GM21786 (cell line): Measurements from ENCODE around the gene KDM8.
"Not testable (repeated sequence)": the region's sequence is repeated elsewhere in the genome, so short reads cannot be mapped to it uniquely, and the experiment has no call there.

Experiments used
- ATAC-seq: cut with Tn5 transposase; IDR thresholded peaks from one replicate; pipeline ENCODE4 v1.9.1; 2021; ENCODE audit not compliant: unreplicated experiment

The KDM8 gene

DNA sequence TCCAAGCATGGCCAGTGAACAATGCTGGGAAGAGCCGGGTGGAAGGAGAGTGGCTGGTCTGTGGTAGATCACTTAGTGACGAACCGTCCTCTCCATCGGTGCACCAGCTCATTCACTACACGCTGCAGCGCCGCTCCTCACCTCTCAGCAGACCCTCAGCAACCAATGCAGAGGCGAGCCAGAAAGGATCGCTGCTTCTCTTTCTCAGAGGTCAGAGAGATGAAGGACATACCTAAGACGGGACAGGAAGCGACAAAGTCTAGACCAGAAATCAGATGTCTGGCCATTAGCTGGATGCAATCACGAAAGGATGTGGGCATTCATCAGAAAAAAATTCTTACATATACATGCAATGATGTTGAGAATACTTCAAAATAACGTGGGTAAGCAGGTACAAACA lies 38.3 kb downstream of the KDM8 start:
- ATAC-seq: no peak

DNA sequence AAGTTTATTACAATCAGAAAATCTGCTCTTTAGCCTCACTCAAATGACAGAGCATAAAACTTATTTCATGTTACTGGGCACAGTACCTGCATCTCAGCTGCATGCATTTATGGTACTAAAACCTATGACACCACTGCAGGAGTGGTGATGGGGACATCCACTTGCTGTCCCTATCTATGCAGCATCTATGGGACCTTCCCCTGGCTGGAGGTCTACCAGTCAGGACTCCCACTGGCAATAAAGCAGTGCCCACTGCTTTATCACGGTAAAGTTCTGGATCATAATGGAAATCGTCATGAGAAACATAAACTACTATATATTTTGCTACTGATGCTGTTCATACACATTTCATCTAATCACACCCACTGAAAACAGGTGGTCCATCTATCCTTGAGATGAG lies 39.1 kb downstream of the KDM8 start:
- no peak for ATAC-seq

DNA sequence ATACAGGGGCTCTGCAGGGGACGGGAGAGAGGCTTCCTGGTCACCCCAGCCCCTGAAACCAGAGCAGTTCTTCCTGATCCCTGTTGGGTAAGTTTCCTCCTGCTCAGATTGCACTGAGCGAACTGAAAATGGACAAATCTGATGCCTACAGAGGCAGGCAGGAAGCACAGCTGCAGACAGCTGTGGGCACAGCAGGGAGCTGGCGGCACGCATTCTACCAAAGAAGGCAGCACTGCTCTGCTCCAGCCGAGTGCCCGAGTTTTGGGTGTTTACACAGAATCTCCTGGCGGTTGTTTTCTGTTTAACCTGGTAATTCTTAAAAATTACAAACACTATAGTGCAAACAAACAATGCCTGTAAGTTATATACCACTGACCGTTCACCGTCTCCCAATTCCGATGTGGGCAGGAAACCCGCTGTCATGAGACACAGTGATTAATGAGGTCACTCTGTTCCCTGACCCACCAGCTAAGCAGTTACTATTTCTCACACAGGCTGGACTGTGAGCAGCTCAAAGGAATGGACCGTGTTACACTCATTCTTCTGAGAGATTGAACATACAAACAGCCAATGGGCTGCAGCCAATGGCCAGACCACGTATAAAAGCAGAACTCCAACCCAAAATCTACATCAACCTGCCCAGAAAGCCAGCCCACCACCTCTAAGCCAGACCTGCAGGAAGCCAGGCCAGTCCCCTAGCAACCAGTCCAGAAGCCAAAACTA lies 39.7 kb downstream of the KDM8 start:
- ATAC-seq: peak; percentile 62

DNA sequence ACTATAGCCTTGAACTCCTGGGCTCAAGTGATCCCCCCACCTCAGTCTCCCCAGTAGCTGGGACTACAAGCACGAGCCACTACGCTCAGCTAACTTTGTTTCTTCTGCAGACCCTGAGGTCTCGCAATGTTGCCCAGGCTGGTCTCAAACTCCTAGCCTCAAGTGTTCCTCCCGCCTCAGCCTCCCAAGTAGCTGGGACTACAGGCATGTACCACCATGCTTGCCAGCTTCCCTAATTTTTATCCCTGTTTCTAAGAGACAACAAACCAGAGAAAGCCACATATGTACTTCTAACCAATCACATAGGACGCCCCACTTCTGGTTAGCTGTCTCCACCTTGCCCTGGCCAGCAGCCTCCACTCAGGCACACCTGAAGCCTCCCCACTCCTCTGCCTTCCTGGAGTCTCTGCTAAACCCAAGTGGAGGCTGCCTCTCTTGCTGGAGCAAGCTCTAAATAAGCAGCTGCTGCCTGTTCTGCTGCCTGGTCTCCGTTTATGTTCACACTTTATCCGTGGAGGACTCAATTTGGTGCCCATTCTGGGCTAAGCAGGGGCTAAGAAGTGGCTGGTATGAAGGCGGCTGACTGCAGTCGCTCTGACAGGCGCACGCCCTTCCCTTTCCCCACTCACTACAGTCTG lies 40.5 kb downstream of the KDM8 start:
- no peak for ATAC-seq

DNA sequence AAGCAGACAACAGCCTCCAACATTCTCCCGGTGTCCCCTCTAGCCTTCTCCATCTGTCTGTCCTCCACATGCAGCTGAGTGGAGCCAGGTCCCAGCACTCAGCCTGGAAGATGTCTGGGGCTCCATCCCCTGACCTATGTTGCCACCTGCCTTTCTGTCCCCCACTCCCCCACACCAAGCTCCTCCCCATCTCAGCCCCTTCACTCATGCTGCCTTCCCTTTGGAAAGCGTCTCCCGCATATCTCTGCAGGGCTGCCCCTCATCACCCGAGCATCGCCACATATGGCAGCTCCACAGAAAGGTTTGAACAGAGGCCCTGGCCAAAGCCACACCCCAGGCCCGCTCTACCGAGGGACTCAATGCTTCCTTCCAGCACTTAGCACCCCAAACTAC lies 41.0 kb downstream of the KDM8 start:
- ATAC-seq: no peak

DNA sequence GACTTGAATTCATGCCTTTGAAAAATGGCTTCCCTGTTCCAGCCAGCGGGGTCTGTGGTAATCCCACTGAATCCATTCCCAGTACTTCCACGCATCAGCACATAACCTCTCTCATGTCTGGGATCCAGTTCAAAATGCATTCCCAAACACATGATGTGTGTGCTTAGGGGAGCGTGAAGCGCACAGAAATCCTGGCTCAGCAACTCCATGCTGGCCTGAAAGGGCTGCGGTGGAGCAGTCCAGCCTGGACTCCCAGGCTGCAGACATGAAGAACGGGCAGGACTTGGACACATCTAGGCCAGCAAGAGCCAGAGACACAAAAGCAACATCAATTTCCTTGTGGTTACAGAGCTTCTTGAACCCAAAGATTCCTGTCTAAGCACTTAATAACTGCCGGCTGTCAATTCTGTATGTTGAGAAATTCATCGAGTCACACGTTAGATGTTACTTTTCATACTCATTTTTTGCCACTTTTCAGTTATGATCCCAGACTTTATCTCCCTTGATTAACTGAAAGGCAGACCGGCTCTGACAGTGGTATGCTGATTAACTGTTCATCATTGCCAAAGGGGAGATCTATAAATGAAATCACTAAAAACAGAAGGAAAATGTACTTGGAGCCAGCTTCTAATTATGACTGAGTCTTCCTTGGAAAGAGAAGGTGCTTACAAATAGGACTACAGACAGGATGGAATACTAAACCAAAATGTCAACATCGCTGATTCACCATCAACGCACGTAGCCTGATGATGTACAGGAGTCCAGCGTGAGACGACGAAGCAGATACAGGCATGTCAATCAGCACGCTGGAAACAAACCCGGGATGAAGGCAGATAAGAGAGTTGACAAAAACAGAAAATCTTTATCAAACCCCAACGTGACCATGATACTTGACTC lies 42.2 kb downstream of the KDM8 start:
- ATAC-seq: no peak

DNA sequence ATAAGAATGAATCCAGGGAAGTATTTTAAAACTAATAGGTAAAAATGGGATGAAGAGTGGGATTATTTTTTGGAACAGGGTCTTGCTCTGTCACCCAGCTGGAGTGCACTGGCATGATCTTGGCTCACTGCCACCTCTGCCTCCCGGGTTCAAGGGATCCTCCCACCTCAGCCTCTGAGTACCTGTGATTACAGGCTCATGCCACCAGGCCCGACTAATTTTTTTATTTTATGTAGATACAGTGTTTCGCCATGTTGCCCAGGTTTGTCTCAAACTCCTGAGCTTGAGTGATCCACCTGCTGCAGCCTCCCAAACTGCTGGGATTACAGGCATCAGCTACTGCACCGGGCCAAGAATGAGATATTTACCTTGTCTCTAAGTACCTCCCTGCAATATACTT lies 43.1 kb downstream of the KDM8 start:
- ATAC-seq: no peak

DNA sequence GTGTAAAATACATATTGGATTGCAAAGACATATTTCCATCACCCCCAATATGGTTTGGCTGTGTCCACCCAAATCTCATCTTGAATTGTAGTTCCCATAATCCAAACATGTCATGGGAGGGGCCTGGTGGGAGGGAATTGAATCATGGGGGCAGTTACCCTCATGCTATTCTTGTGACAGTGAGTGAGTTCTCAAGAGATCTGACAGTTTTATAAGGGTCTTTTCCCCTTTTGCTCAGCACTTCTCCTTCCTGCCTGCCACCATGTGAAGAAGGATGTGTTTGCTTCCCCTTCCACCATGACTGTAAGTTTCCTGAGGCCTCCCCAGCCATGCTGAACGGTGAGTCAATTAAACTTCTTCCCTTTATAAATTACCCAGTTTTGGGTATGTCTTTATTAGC lies 43.8 kb downstream of the KDM8 start:
- not testable (repeated sequence) for ATAC-seq

DNA sequence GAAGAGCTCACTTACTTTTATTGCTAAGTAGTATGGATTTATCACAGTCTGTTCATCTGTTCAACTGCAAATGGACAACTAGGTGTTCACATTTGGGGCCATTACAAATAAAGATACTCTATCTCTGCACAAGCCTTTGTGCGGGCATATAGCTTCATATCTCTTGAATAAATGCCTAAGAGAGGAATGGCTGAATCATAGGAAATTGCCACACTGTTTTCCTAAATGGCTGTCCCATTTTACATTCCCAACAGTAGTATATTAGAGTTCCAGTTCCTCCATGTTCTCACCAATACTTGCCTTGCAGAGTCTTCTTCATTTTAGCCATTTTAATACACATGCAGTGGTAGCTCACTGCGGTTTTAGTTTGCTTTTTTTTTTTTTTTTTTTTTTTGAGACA lies 44.7 kb downstream of the KDM8 start:
- ATAC-seq: no peak

DNA sequence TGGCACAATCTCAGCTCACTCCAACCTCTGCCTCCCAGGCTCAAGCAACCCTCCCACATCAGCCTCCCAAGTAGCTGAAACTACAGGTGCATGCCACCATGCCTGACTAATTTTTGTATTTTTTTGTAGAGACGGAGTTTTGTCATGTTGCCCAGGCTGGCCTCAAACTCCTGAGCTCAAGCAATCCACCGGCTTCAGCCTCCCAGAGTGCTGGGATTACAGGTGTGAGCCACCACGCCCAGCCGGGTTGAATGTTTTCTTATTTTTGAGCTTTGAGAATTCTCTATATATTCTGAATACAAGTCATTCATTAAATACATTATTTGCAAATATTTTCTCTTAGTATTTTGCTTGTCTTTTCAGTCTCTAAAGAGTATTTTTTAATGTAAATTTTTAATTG lies 45.6 kb downstream of the KDM8 start:
- ATAC-seq: not testable (repeated sequence)

DNA sequence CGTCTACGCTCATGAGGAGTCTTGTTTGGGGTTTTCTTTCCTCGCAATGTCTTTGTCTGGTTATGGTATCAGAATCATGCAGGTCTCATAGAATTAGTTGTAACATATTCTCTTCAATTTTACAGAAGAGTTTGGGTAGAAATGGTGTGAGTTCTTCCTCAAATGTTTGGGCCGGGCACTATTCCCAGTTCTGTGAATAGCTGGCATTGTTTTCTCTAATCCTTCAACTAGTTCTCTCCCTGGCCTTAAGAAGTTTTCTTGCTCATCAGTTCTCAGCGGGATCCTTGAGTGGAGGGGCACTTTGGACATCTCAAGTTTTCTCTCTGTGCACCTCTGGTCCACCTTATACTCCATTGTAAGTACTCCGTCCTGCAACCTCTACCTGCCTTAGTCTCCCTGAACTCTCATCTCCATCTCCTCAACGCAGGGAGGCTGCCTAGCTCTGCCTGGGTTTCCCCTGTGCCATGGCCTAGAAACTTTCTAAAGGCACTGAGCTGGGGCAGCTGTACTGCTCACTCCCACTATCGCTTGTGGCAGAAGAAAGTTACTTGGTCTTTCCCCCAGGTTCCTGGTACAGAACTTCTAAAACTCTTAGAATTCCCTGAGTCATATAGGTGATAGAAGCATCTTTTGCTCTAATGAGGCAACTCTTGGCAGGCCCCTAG lies 48.3 kb downstream of the KDM8 start:
- ATAC-seq: no peak

DNA sequence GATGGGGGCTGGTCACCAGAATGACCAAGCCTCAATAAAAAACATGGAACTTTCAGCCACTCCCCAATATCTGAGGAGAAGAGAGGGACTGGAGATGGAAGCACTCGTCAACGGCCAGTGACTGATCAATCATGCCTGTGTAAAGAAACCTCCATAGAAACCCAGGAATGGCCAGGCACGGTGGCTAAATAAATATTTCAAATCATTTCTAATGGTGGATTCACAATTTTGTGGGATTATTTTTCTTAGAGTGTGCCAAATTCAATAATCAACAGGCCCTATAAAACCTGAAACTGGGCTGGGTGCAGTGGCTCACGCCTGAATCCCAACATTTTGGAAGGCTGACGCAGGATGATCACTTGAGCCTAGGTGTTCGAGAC lies 48.9 kb downstream of the KDM8 start:
- ATAC-seq: no peak

DNA sequence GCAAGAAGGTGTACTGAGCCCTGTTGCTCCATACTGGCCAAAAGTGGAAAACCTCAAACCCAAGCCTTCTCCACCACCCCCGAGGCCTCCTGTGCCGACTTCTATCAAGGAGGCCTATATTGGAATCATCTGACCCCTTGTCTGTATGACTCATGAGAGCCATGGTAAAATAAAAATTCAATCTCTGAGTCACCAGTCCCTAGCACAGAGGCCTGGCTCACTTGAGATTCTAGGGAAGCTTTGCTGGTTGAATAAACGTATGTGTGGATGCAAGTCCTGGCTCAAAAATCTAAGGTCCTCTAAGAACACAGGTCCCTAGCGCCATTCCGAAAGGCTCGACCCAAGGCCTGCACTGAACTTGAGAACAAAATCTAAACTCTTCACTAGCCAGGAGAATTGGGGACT lies 50.2 kb downstream of the KDM8 start:
- ATAC-seq: no peak

DNA sequence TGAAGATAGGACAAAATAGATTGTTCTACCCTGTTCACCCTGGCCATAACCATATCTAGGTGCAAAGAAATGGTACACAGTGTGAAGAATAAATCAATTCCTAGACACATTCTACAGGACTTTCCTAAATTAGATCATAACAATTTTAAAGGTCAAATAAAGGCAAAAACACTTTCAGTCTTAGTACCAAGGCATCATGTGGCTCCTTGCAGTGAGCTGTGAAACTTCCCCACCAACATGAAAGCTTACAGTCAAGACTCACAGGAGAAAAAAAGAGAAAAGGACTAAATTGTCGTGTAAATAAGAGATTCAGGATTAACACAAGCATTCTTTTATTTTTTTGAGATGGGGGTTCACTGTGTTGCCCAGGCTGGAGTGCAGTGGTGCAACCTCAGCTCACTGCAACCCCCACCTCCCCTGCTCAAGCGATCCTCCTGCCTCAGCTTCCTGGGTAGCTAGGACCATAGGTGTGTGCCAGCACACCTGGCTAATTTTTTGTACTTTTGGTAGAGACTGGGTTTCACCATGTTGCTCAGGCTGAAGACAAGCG lies 51.0 kb downstream of the KDM8 start:
- peak; percentile 81 for ATAC-seq

DNA sequence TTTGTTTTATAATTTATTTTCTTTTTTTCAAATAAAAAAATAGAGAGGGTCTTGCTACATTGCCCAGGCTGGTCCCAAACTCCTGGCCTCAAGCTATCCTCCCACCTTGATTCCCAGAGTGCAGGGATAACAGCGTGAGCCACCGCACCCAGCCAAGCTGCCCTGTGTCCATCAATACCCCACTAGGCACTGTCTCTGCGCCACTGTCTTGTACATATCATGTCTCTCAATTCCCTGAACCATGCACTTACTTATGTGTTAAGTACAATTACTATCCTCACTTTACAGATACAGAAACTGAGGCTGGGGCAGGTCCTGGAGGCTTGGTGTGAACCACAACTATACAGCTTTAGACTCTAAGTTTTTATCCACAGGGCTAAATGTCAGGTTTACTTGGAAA lies 53.5 kb downstream of the KDM8 start:
- no peak for ATAC-seq

DNA sequence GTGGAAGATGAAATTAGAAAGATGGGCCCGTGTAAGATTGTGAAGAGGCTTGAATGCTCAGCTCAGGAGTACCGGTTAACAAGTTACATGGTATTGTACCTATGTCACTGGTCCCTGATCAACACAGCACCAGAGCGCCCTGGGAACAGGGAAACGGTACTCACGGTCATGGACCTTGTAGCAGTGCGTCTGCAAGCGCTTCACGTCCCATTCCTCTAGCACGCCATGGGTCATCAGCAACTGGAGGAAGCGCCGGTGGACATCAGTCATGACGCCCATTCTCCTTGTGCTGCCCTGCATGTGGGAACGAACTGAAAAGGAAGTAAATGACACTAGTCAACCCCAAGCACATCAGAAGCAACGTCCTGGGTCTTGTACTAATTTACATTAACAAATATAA lies 53.9 kb downstream of the KDM8 start:
- no peak for ATAC-seq

DNA sequence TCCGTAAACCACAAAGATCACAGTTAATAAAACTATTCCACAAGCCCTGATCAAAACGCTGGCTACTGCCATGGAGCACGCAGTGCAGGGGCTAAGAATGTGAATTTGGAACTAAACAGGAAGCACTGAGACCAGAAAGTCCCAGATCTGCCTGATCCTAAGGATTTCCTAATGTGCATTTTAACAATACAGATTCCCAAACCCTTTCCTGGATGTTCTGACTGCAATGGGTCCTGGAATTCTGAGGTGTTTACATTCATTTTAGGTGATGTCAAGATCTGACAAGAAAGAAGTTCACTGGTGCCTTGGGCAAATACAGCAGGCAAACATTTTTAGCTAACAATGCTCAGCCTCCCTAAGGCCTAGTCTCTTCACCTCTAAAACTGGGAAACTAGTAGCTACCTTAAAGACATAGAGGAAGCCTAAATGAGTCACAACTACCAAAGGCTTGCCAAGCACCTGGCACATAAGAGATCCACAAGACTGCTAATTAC lies 55.0 kb downstream of the KDM8 start:
- no peak for ATAC-seq

DNA sequence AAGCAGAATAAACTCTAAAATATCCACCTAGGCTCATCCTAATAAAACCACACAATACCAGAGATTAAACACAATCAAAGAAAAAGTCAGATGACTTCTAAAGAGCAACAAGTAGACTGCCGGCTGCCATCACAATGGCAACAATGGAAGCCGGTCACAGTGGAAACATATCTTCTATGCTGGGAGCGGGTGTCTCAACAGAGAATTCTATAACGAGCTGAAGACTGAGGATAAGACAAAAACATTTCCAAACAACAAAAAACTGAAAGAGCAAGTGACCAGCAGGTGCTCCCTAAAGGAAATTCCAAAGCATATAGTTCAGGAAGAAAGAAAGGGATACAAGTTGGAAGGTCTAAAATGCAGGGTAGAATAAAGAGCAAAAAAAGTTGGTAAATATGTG lies 56.4 kb downstream of the KDM8 start:
- ATAC-seq: no peak

DNA sequence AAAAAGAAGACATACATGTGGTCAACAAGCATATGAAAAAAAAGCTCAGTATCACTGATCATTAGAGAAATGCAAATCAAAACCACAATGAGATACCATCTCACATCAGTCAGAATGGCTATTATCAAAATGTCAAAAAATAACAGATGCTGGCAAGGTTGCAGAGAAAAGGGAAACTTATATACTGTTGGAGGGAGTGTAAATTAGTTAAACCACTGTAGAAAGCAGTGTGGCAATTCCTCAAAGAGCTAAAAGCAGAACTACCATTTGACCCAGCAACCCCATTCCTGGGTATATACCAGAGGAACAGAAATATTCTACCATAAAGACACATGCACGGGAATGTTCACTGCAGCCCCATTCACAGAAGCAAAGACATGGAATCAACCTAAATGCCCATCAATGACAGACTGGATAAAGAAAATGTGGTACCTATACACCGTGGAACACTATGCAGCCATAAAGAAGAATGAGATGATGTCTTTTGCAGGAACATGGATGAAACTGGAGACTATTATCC lies 59.6 kb downstream of the KDM8 start:
- ATAC-seq: not testable (repeated sequence)

DNA sequence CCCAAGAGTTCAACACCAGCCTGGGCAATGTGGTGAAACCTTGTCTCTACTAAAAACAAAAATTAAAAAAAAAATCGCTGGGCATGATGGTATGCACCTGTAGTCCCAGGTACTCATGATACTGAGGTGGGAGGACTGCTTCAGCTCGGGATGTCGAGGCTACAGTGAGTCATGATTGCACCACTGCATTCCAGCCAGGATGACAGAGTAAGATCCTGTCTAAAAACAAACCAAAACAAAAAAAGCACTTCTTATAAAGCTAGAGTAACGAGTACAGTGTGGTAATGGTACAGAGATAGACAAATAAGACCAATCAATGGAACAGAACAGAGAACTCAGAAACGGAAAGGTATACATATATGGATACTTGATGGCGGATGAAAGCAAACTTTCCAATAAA lies 60.8 kb downstream of the KDM8 start:
- ATAC-seq: no peak

DNA sequence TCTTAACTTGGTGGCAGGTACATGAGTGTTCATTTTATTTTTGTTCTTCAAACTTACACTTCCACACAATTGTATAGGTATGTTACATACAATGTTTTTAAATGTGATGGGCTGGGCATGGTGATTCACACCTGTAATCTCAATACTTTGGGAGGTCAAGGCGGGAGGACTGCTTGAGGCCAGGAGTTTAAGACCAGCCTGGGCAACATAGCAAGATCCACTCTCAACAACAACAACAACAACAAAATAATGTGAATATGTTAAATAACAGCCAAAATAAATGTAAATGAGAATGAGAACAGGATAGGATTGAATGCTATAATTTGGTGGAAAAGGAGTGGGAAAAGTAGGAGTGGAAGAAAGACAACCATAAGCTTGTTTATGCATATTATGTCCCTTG lies 62.7 kb downstream of the KDM8 start:
- no peak for ATAC-seq
